GM23338 (cell line): ENCODE measurements around the gene DHX40. TPM values are rescaled to one million over a fixed set of nuclear protein-coding genes. Genes with fewer than 3 reads are reported as not detected.

Source experiments
- ATAC-seq: fragments of 200-7000 bp; cut with Tn5 transposase; 3 replicates; pipeline ENCODE4 v1.9.1; 2020
- DNase-seq: peaks from one replicate; pipeline ENCODE4 v3.0.0-alpha.2; 2015; ENCODE audit warnings: low spot score
- H2AFZ ChIP-seq: fragments of 200-600 bp; sonication (generic); 2 replicates; pipeline ENCODE4 v1.8.0; 2016; ENCODE audit warnings: antibody characterized with exemption, mild to moderate bottlenecking, moderate library complexity
- H3F3A ChIP-seq: fragments of 200-600 bp; sonication (generic); replicated peaks from 2 replicates; pipeline ENCODE4 v1.8.0; 2017; ENCODE audit warnings: antibody characterized with exemption, mixed run types, low read depth
- H3K27ac ChIP-seq: fragments of 200-600 bp; sonication (generic); 2 replicates; pipeline ENCODE4 v1.6.1; 2016; ENCODE audit warnings: low read depth
- H3K27me3 ChIP-seq: fragments of 200-600 bp; sonication (generic); 2 replicates; pipeline ENCODE4 v1.8.0; 2016; ENCODE audit warnings: mild to moderate bottlenecking, mixed run types, moderate library complexity; ENCODE audit not compliant: insufficient read depth
- H3K36me3 ChIP-seq: fragments of 200-600 bp; sonication (generic); 2 replicates; pipeline ENCODE4 v1.8.0; 2016; ENCODE audit warnings: mild to moderate bottlenecking; ENCODE audit not compliant: insufficient read depth
- H3K4me1 ChIP-seq: fragments of 200-600 bp; sonication (generic); 2 replicates; pipeline ENCODE4 v1.8.0; 2016; ENCODE audit warnings: mild to moderate bottlenecking, moderate library complexity; ENCODE audit not compliant: insufficient read depth
- H3K4me2 ChIP-seq: fragments of 200-600 bp; sonication (generic); 2 replicates; pipeline ENCODE4 v1.7.1; 2017; ENCODE audit warnings: mixed run types
- H3K4me3 ChIP-seq: fragments of 200-600 bp; sonication (generic); 2 replicates; pipeline ENCODE4 v1.6.1; 2016; ENCODE audit warnings: mixed run types
- H3K79me2 ChIP-seq: fragments of 200-600 bp; sonication (generic); replicated peaks from 2 replicates; pipeline ENCODE4 v1.8.0; 2017; ENCODE audit warnings: mild to moderate bottlenecking; ENCODE audit not compliant: insufficient read depth
- H3K9me2 ChIP-seq: fragments of 200-600 bp; sonication (generic); 2 replicates; pipeline ENCODE4 v1.8.0; 2017; ENCODE audit not compliant: insufficient read depth
- H4K20me1 ChIP-seq: fragments of 200-600 bp; sonication (generic); replicated peaks from 2 replicates; pipeline ENCODE4 v1.8.0; 2017; ENCODE audit warnings: mild to moderate bottlenecking; ENCODE audit not compliant: insufficient read depth
- H3K27ac Mint-ChIP-seq: 2 replicates; pipeline ENCODE4 v1.8.0; 2020; ENCODE audit warnings: inconsistent platforms, mild to moderate bottlenecking, moderate library complexity, mixed read lengths
- H3K27me3 Mint-ChIP-seq: 3 replicates; pipeline ENCODE4 v1.8.0; 2022; ENCODE audit warnings: low read depth, mild to moderate bottlenecking, moderate library complexity, mixed read lengths, inconsistent platforms; ENCODE audit not compliant: insufficient read depth, poor library complexity
- H3K36me3 Mint-ChIP-seq: 3 replicates; pipeline ENCODE4 v1.8.0; 2021; ENCODE audit warnings: low read depth, mild to moderate bottlenecking, inconsistent platforms, moderate library complexity, mixed read lengths
- H3K4me1 Mint-ChIP-seq: 3 replicates; pipeline ENCODE4 v1.8.0; 2020; ENCODE audit warnings: mild to moderate bottlenecking, inconsistent platforms, mixed read lengths
- H3K4me3 Mint-ChIP-seq: 3 replicates; pipeline ENCODE4 v1.8.0; 2021; ENCODE audit warnings: moderate library complexity, mild to moderate bottlenecking, inconsistent platforms, mixed read lengths
- H3K9me3 Mint-ChIP-seq: 3 replicates; pipeline ENCODE4 v1.8.0; 2020; ENCODE audit warnings: moderate library complexity, mild to moderate bottlenecking, inconsistent platforms, mixed read lengths
- CREB1 ChIP-seq: fragments of 250-450 bp; sonication (Bioruptor Pico); IDR thresholded peaks from 2 replicates; pipeline ENCODE4 v1.5.0; 2020; ENCODE audit warnings: low read depth, mild to moderate bottlenecking, moderate library complexity
- EZH2 ChIP-seq: fragments of 200-600 bp; sonication (generic); IDR thresholded peaks from one replicate; pipeline ENCODE4 v1.8.0; 2017; ENCODE audit warnings: antibody characterized with exemption, mild to moderate bottlenecking, low read depth; ENCODE audit not compliant: unreplicated experiment
- EZH2phosphoT487 ChIP-seq: fragments of 200-600 bp; sonication (generic); IDR thresholded peaks from one replicate; pipeline ENCODE4 v1.8.1; 2018; ENCODE audit warnings: antibody characterized with exemption; ENCODE audit not compliant: unreplicated experiment
- JUNB ChIP-seq: IDR thresholded peaks from one replicate; pipeline ENCODE4 v1.6.1; 2016; ENCODE audit warnings: antibody characterized with exemption; ENCODE audit not compliant: unreplicated experiment
- NANOG ChIP-seq: IDR thresholded peaks from 2 replicates; pipeline ENCODE4 v1.6.1; 2016; ENCODE audit warnings: antibody characterized with exemption, borderline replicate concordance
- POLR2AphosphoS5 ChIP-seq: IDR thresholded peaks from 2 replicates; pipeline ENCODE4 v1.6.1; 2016; ENCODE audit warnings: antibody characterized with exemption, low read depth
- STAT1 ChIP-seq: IDR thresholded peaks from one replicate; pipeline ENCODE4 v1.6.1; 2016; ENCODE audit warnings: antibody characterized with exemption; ENCODE audit not compliant: unreplicated experiment
- ZNF114 ChIP-seq: fragments of 250-450 bp; sonication (Bioruptor Pico); IDR thresholded peaks from 2 replicates; pipeline ENCODE4 v1.5.0; 2020; ENCODE audit warnings: mild to moderate bottlenecking, moderate library complexity
- ZNF331 ChIP-seq: fragments of 250-450 bp; sonication (Bioruptor Pico); IDR thresholded peaks from 2 replicates; pipeline ENCODE4 v1.5.0; 2020; ENCODE audit warnings: low read depth, mild to moderate bottlenecking, moderate library complexity
- ZNF462 ChIP-seq: fragments of 250-450 bp; sonication (Bioruptor Pico); IDR thresholded peaks from 2 replicates; pipeline ENCODE4 v1.5.0; 2020; ENCODE audit warnings: mild to moderate bottlenecking, moderate library complexity
- polyA plus RNA-seq: library from polyadenylated mRNA; unstranded; fragments of >200 nt; fragmentation: Nextera tagmentation; extraction: Ambion mirVana; gene quantifications from 2 replicates; pipeline ENCODE4 v1.2.1, GENCODE V29; 2016
- total RNA-seq: library from RNA; depleted of rRNA; stranded (reverse); fragments of >200 nt; shearing (Covaris generic); gene quantifications from 2 replicates; pipeline ENCODE4 v1.2.3, GENCODE V29; 2014
- TF ChIP-seq, protein P1 (sequence below), 2 experiments: fragments of 200-600 bp in 1 of 2; sonication (generic) in 1 of 2; conservative IDR thresholded peaks; 2 replicates each; pipeline versions ENCODE4 v1.5.1 to v1.6.1; 2016 to 2017; ENCODE audit warnings: antibody characterized with exemption in 2 of 2, low read depth in 2 of 2, mild to moderate bottlenecking in 2 of 2, moderate library complexity in 1 of 2
- TF ChIP-seq, protein P2 (sequence below): IDR thresholded peaks from 2 replicates; pipeline ENCODE4 v1.6.1; 2016; ENCODE audit warnings: antibody characterized with exemption
- TF ChIP-seq, protein P3 (sequence below): IDR thresholded peaks from one replicate; pipeline ENCODE4 v1.6.1; 2018; ENCODE audit warnings: antibody characterized with exemption; ENCODE audit not compliant: unreplicated experiment

The DHX40 gene
- total and polyA plus RNA-seq, 2 experiments from 2014 or later, result 14.5 to 38.2 TPM

GRCh38 chr17:59545942-59546341 is 19.5 kb upstream of the DHX40 start:
- H4K20me1 ChIP-seq, result no peaks in the 10 kb centered on the region
- Mint-ChIP-seq H3K9me3 (no peaks in the 10 kb centered on the region), H3K4me1 (peaks cover 9% of the 10 kb centered on the region), H3K36me3 (no peaks in the 10 kb centered on the region), H3K4me3 (no peak overlapping the region), H3K27ac (no peak overlapping the region), H3K27me3 (peaks cover 3% of the 10 kb centered on the region)
- H3K4me1 ChIP-seq, result peaks cover 9% of the 10 kb centered on the region; the same call in 1 of the 2 replicates
- H3K9me2 ChIP-seq, result 0 out of 2 replicates have a peak, but pooled peaks cover 2% of the 10 kb centered on the region
- H3K4me2 ChIP-seq, result no peak overlapping the region
- no peaks in the 10 kb centered on the region for H3K36me3 ChIP-seq
- ATAC-seq, result no peak
- no peak overlapping the region for H2AFZ ChIP-seq
- no peaks in the 10 kb centered on the region for H3K27me3 ChIP-seq
- H3K4me3 ChIP-seq, result no peak overlapping the region
- TF ChIP-seq STAT1 (no peak), EZH2 (no peak), ZNF462 (CRISPR knock-in tag) (no peak), JUNB (no peak), ZNF331 (CRISPR knock-in tag) (no peak), POLR2AphosphoS5 (no peak), EZH2phosphoT487 (no peak), ZNF114 (CRISPR knock-in tag) (no peak), CREB1 (CRISPR knock-in tag) (no peak), NANOG (no peak)
- TF ChIP-seq, protein P1, sequence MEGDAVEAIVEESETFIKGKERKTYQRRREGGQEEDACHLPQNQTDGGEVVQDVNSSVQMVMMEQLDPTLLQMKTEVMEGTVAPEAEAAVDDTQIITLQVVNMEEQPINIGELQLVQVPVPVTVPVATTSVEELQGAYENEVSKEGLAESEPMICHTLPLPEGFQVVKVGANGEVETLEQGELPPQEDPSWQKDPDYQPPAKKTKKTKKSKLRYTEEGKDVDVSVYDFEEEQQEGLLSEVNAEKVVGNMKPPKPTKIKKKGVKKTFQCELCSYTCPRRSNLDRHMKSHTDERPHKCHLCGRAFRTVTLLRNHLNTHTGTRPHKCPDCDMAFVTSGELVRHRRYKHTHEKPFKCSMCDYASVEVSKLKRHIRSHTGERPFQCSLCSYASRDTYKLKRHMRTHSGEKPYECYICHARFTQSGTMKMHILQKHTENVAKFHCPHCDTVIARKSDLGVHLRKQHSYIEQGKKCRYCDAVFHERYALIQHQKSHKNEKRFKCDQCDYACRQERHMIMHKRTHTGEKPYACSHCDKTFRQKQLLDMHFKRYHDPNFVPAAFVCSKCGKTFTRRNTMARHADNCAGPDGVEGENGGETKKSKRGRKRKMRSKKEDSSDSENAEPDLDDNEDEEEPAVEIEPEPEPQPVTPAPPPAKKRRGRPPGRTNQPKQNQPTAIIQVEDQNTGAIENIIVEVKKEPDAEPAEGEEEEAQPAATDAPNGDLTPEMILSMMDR (conservative IDR thresholded peaks at IDR 0.05; ENCODE audit: low read depth in 2 of 2), result no peak
- TF ChIP-seq, protein P2, sequence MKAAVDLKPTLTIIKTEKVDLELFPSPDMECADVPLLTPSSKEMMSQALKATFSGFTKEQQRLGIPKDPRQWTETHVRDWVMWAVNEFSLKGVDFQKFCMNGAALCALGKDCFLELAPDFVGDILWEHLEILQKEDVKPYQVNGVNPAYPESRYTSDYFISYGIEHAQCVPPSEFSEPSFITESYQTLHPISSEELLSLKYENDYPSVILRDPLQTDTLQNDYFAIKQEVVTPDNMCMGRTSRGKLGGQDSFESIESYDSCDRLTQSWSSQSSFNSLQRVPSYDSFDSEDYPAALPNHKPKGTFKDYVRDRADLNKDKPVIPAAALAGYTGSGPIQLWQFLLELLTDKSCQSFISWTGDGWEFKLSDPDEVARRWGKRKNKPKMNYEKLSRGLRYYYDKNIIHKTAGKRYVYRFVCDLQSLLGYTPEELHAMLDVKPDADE, result no peak
- TF ChIP-seq, protein P3, sequence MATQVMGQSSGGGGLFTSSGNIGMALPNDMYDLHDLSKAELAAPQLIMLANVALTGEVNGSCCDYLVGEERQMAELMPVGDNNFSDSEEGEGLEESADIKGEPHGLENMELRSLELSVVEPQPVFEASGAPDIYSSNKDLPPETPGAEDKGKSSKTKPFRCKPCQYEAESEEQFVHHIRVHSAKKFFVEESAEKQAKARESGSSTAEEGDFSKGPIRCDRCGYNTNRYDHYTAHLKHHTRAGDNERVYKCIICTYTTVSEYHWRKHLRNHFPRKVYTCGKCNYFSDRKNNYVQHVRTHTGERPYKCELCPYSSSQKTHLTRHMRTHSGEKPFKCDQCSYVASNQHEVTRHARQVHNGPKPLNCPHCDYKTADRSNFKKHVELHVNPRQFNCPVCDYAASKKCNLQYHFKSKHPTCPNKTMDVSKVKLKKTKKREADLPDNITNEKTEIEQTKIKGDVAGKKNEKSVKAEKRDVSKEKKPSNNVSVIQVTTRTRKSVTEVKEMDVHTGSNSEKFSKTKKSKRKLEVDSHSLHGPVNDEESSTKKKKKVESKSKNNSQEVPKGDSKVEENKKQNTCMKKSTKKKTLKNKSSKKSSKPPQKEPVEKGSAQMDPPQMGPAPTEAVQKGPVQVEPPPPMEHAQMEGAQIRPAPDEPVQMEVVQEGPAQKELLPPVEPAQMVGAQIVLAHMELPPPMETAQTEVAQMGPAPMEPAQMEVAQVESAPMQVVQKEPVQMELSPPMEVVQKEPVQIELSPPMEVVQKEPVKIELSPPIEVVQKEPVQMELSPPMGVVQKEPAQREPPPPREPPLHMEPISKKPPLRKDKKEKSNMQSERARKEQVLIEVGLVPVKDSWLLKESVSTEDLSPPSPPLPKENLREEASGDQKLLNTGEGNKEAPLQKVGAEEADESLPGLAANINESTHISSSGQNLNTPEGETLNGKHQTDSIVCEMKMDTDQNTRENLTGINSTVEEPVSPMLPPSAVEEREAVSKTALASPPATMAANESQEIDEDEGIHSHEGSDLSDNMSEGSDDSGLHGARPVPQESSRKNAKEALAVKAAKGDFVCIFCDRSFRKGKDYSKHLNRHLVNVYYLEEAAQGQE, result no peak
- H3F3A ChIP-seq, result no peaks in the 10 kb centered on the region
- H3K79me2 ChIP-seq, result no peaks in the 10 kb centered on the region
- H3K27ac ChIP-seq, result no peak overlapping the region
- no peak for DNase-seq
